Measurements from ENCODE around the gene COMMD4.

- TF ChIP-seq, protein P1, sequence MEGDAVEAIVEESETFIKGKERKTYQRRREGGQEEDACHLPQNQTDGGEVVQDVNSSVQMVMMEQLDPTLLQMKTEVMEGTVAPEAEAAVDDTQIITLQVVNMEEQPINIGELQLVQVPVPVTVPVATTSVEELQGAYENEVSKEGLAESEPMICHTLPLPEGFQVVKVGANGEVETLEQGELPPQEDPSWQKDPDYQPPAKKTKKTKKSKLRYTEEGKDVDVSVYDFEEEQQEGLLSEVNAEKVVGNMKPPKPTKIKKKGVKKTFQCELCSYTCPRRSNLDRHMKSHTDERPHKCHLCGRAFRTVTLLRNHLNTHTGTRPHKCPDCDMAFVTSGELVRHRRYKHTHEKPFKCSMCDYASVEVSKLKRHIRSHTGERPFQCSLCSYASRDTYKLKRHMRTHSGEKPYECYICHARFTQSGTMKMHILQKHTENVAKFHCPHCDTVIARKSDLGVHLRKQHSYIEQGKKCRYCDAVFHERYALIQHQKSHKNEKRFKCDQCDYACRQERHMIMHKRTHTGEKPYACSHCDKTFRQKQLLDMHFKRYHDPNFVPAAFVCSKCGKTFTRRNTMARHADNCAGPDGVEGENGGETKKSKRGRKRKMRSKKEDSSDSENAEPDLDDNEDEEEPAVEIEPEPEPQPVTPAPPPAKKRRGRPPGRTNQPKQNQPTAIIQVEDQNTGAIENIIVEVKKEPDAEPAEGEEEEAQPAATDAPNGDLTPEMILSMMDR (IDR thresholded peaks at IDR 0.05), result no peak
- TF ChIP-seq POLR2A (IDR thresholded peaks at IDR 0.05), result no peak
These were observed 21.1 kb upstream of the COMMD4 start for GRCh38 chr15:75314552-75315290.
